Peyer's patch (tissue), 4 donors: ENCODE results near the gene PFKL. TPM values are rescaled to one million over a fixed set of nuclear protein-coding genes. Genes with fewer than 3 reads are reported as not detected.

ENCODE experiments used
- DNase-seq, 3 donors: peaks; one replicate each; pipeline ENCODE4 v3.0.0-alpha.2; 2017 to 2019
- H3K27ac ChIP-seq, 4 donors: fragments of 200-600 bp; sonication (generic); one replicate each; pipeline ENCODE4 v1.5.1; 2016 to 2019
- H3K27me3 ChIP-seq, 2 donors: fragments of 200-600 bp; sonication (generic); one replicate each; pipeline ENCODE4 v1.5.1; 2019
- H3K36me3 ChIP-seq, 3 donors: fragments of 200-600 bp; sonication (generic); one replicate each; pipeline ENCODE4 v1.5.1; 2016 to 2019
- H3K4me1 ChIP-seq, 4 donors: fragments of 200-600 bp; sonication (generic); one replicate each; pipeline ENCODE4 v1.5.1; 2016 to 2019
- H3K4me3 ChIP-seq, 4 donors: fragments of 200-600 bp; sonication (generic); 1 replicate in 3 of 4; 2 replicates in 1 of 4; pipeline ENCODE4 v1.5.1; 2016 to 2019; ENCODE audit warnings: mild to moderate bottlenecking in 1 of 4
- H3K9me3 ChIP-seq, 4 donors: fragments of 200-600 bp; sonication (generic); one replicate each; pipeline ENCODE4 v1.5.1; 2016 to 2019; ENCODE audit warnings: mild to moderate bottlenecking in 1 of 4
- POLR2A ChIP-seq, 2 donors: fragments of 450-650 bp; IDR thresholded peaks; one replicate each; pipeline ENCODE4 v1.5.1; 2017; ENCODE audit warnings: antibody characterized with exemption in 2 of 2, mild to moderate bottlenecking in 2 of 2, moderate library complexity in 2 of 2
- total RNA-seq, 4 donors: library from RNA; depleted of rRNA; stranded (reverse); fragments of >200 nt; gene quantifications; one replicate each; pipeline ENCODE4 v1.1.0, GENCODE V29; 2016
- TF ChIP-seq, protein P1 (sequence below), 6 experiments: fragments of 450-650 bp in 4 of 6; fragments of 200-600 bp in 2 of 6; sonication (generic) in 1 of 6; IDR thresholded peaks; one replicate each; pipeline ENCODE4 v1.5.1; 2017 to 2019; ENCODE audit warnings: antibody characterized with exemption in 6 of 6, mild to moderate bottlenecking in 3 of 6, moderate library complexity in 1 of 6

The PFKL gene
- total RNA-seq, 4 donors from 2014 or later: 192 to 404 (median 274) TPM

DNA sequence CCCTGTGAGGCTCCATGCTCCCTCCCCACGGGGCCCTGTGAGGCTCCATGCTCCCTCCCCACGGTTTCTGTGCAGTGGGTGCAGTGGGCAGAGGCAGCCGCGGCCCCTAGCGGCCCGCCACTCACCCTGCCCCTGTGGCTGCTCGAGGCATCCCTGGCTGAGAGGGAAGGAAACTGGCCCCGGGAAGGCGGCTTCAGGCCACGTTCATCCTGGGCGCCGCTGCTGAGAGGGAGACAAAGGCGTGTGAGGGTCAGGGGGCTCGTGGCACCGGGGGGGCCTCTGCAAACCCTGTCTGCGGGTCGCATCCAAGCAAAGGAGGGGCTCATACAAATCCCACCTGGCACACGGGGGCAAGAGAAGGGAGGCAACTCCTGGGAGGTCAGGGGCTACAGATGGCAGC lies 30.8 kb downstream of the PFKL start:
- Histone ChIP-seq H3K4me3 (no peak overlapping the region), H3K36me3 (peaks cover 0 to 42% (median 0%) of the 10 kb centered on the region in 3 donors), H3K4me1 (no peaks in the 10 kb centered on the region), H3K27me3 (no peaks in the 10 kb centered on the region), H3K9me3 (no peaks in the 10 kb centered on the region), H3K27ac (no peak overlapping the region)
- TF ChIP-seq POLR2A (IDR thresholded peaks at IDR 0.05): no peak
- TF ChIP-seq, protein P1, sequence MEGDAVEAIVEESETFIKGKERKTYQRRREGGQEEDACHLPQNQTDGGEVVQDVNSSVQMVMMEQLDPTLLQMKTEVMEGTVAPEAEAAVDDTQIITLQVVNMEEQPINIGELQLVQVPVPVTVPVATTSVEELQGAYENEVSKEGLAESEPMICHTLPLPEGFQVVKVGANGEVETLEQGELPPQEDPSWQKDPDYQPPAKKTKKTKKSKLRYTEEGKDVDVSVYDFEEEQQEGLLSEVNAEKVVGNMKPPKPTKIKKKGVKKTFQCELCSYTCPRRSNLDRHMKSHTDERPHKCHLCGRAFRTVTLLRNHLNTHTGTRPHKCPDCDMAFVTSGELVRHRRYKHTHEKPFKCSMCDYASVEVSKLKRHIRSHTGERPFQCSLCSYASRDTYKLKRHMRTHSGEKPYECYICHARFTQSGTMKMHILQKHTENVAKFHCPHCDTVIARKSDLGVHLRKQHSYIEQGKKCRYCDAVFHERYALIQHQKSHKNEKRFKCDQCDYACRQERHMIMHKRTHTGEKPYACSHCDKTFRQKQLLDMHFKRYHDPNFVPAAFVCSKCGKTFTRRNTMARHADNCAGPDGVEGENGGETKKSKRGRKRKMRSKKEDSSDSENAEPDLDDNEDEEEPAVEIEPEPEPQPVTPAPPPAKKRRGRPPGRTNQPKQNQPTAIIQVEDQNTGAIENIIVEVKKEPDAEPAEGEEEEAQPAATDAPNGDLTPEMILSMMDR (IDR thresholded peaks at IDR 0.05): no peak
- DNase-seq: no peak

DNA sequence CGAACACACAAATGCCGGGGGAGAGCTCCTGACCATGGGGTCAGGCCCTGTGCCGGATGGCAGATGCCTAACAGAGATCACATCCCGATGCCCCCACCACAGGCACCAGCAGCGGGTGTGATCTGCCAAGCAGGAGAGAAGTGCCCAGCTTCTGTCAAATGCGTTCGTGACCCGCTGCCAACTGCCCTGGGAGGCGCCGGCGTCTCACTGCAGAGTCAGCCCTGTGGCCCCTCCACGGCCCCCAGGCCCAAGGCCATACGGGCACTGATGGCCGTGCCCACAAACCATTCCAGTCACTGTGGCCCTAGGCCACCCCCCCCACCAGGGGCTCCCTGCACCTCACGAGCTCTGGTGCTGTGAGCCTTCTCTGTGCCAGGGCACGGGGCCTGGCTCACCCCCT lies 31.4 kb downstream of the PFKL start:
- Histone ChIP-seq H3K36me3 (peaks cover 0 to 39% (median 0%) of the 10 kb centered on the region in 3 donors), H3K4me3 (no peak overlapping the region), H3K27me3 (no peaks in the 10 kb centered on the region), H3K4me1 (no peaks in the 10 kb centered on the region), H3K9me3 (no peaks in the 10 kb centered on the region), H3K27ac (no peak overlapping the region)
- no peak for DNase-seq
- TF ChIP-seq POLR2A (IDR thresholded peaks at IDR 0.05): no peak

DNA sequence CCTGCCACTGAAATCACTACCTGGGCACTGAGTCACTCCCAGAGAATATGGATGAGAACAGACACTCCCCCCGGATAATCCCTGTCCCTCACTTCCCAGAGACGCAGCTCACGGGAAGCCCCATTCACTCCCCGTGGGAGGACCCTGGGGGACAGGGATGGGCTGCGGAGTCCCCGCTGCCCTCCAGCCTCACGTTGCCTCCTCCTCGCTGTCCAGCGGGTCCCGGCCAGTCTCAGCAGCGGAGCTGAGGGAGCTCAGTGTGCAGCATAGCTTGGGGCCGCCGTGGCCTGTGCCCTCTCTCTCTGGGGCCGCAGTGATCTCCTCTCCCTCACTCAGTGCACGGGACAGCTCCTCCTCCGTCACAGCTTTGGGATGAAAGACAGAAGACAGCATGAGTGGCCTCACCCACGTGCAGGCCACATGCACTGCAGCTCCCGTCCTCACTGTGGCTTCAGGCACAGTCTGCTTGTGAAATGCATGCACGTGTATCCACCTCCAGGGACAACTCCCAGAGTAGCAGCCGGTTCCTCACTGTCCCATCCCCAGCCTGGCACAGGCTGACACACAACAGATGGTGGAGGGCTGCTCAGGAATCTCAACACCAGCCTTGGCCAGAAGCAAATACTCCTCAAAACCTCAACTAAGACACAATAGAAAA lies 31.9 kb downstream of the PFKL start:
- TF ChIP-seq, protein P1 (IDR thresholded peaks at IDR 0.05): no peak
- no peak for TF ChIP-seq POLR2A (IDR thresholded peaks at IDR 0.05)
- DNase-seq: no peak
- no peak overlapping the region for H3K4me3 ChIP-seq
- H3K27me3 ChIP-seq: no peaks in the 10 kb centered on the region
- H3K9me3 ChIP-seq: no peaks in the 10 kb centered on the region
- no peak overlapping the region for H3K27ac ChIP-seq
- peaks cover 0 to 38% (median 0%) of the 10 kb centered on the region in 3 donors for H3K36me3 ChIP-seq
- H3K4me1 ChIP-seq: no peaks in the 10 kb centered on the region

DNA sequence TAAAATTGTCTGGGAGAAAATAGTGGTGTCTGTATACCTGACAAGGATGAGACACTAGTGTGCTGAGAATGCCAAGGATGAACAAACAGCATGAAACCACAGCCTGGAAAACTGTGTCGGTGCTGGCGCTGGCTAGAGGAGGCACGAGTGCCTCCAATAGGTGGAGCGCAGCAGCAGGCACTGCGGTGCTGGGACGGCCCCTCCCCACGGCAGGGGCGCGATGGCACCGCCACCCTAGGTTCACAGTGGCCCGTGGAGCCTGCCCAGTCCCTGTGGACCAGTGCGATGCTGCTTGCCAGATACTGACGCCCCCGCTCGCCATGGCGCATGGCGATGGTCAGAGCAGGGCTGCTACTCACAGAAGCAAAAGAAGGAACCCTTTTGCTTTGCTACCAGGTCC lies 32.5 kb downstream of the PFKL start:
- TF ChIP-seq, protein P1 (IDR thresholded peaks at IDR 0.05): no peak
- TF ChIP-seq POLR2A (IDR thresholded peaks at IDR 0.05): no peak
- no peak for DNase-seq

DNA sequence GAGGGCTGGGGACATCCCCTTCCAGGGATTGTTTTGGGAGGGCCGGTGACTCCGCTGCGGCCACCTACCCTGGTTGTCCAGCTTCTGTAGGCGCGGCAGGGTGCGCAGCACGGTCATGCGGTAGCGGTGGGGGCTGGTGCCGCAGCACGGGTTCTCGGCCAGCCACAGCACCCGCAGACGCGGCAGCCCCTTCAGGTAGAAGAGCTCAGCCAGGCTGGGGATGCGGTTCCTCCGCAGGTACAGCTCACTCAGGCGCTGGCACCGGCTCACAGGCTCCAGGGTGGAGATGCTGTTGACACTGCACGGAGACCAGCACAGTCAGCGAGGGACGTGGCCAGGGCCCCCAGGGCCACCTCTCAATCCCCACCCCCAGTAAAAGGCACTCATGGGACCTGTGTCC lies 33.1 kb downstream of the PFKL start:
- no peaks in the 10 kb centered on the region for H3K27me3 ChIP-seq
- TF ChIP-seq, protein P1 (IDR thresholded peaks at IDR 0.05): no peak
- TF ChIP-seq POLR2A (IDR thresholded peaks at IDR 0.05): no peak
- H3K27ac ChIP-seq: no peak overlapping the region
- no peak overlapping the region for H3K4me3 ChIP-seq
- H3K9me3 ChIP-seq: no peaks in the 10 kb centered on the region
- peaks cover 0 to 26% (median 0%) of the 10 kb centered on the region in 3 donors for H3K36me3 ChIP-seq
- H3K4me1 ChIP-seq: peaks cover 0 to 7% (median 0%) of the 10 kb centered on the region in 4 donors
- DNase-seq: no peak

More for the DNA sequence above, 32.5 kb downstream of the PFKL start:
- Histone ChIP-seq H3K4me1 (peaks cover 0 to 1% (median 0%) of the 10 kb centered on the region in 4 donors), H3K27ac (no peak overlapping the region), H3K9me3 (no peaks in the 10 kb centered on the region), H3K36me3 (peaks cover 0 to 32% (median 0%) of the 10 kb centered on the region in 3 donors), H3K27me3 (no peaks in the 10 kb centered on the region), H3K4me3 (no peak overlapping the region)

DNA sequence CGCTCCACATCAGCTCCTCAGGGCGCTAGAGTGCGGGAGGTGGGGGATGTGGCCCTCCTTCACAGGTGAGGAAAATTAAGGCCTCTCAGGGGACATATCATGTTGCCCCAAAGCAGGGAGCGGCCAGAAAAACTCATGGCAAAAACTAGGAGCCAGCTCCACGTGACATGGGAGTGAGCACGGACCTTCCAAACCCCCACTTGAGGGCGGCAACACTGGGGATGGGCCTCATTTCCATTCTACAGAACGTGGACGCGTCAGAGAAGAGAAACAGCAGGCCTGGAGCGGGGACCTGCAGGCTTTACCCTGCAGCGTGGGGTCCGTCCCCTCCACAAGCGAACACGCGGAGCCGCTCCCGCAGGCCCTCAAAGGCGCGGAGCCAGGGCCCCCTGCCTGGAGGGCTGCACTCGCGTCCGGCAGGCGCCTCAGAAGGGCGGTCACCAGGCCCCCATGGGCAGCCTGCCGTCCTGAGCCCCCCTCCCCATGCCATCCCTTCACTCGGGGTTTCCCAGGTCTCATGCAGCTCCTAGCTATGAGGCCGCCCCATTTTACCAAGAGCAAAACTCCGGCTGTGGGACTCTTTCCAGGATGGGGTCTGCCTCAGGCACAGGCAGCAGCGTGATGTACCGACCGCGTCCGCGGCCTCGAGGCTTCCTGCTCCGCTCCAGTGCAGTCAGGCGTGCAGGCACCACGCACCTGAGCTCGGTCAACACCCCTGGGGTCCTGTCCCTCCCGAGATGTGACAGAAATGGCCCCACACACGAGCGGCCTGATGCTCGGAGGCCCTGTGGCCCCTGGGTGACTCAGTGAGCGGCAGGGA lies 33.9 kb downstream of the PFKL start:
- Histone ChIP-seq H3K4me1 (peaks cover 0 to 9% (median 0%) of the 10 kb centered on the region in 4 donors), H3K4me3 (no peak overlapping the region), H3K27me3 (no peaks in the 10 kb centered on the region), H3K9me3 (no peaks in the 10 kb centered on the region), H3K27ac (no peak overlapping the region), H3K36me3 (peaks cover 0 to 26% (median 0%) of the 10 kb centered on the region in 3 donors)
- TF ChIP-seq, protein P1 (IDR thresholded peaks at IDR 0.05): no peak
- no peak for DNase-seq
